SU-DHL-6 (cell line): ENCODE measurements around the gene INPP4B.

ENCODE experiments used
- H2AFZ ChIP-seq: fragments of 200-600 bp; sonication (generic); 2 replicates; pipeline ENCODE4 v1.6.1; 2014; ENCODE audit warnings: low read depth, mild to moderate bottlenecking, moderate library complexity, mixed read lengths, antibody characterized with exemption, low read length; ENCODE audit not compliant: severe bottlenecking
- H3F3A ChIP-seq: fragments of 200-600 bp; shearing (Covaris generic); 2 replicates; pipeline ENCODE4 v1.6.0; 2016; ENCODE audit warnings: antibody characterized with exemption, mild to moderate bottlenecking; ENCODE audit not compliant: insufficient read depth
- H3K27ac ChIP-seq: fragments of 200-600 bp; sonication (generic); 2 replicates; pipeline ENCODE4 v1.5.1; 2016; ENCODE audit warnings: low read depth, mild to moderate bottlenecking, low read length, moderate library complexity, mixed read lengths
- H3K27me3 ChIP-seq: fragments of 200-600 bp; sonication (generic), shearing (Covaris generic); 2 replicates; pipeline ENCODE4 v1.6.0; 2014; ENCODE audit warnings: mild to moderate bottlenecking, low read length
- H3K36me3 ChIP-seq: fragments of 200-600 bp; sonication (generic); 2 replicates; pipeline ENCODE4 v1.6.1; 2014; ENCODE audit warnings: mild to moderate bottlenecking, low read length, mixed read lengths
- H3K4me2 ChIP-seq: fragments of 300-600, 200-600 bp; shearing (Covaris generic), sonication (generic); 2 replicates; pipeline ENCODE4 v1.6.0; 2014; ENCODE audit warnings: low read length, low read depth, mild to moderate bottlenecking; ENCODE audit not compliant: poor library complexity, severe bottlenecking
- H3K4me3 ChIP-seq: fragments of 200-600 bp; sonication (generic); 2 replicates; pipeline ENCODE4 v1.5.1; 2014; ENCODE audit warnings: antibody characterized with exemption, low read length, mild to moderate bottlenecking, mixed read lengths; ENCODE audit not compliant: insufficient read depth, poor library complexity, severe bottlenecking
- H3K79me2 ChIP-seq: fragments of 200-600 bp; sonication (generic); 2 replicates; pipeline ENCODE4 v1.6.1; 2014; ENCODE audit warnings: mild to moderate bottlenecking, low read length, moderate library complexity; ENCODE audit not compliant: insufficient read depth
- H3K9ac ChIP-seq: fragments of 200-600 bp; sonication (generic); 2 replicates; pipeline ENCODE4 v1.7.0; 2014; ENCODE audit warnings: mild to moderate bottlenecking, low read length
- H3K9me2 ChIP-seq: fragments of 200-600 bp; sonication (generic); replicated peaks from 2 replicates; pipeline ENCODE4 v1.6.1; 2014; ENCODE audit warnings: low read length; ENCODE audit not compliant: insufficient read depth
- H3K9me3 ChIP-seq: fragments of 200-600 bp; sonication (generic); 2 replicates; pipeline ENCODE4 v1.6.1; 2014; ENCODE audit warnings: low read length, mixed read lengths; ENCODE audit not compliant: insufficient read depth
- H4K20me1 ChIP-seq: fragments of 200-600 bp; sonication (generic); 2 replicates; pipeline ENCODE4 v1.6.1; 2014; ENCODE audit warnings: low read depth, mild to moderate bottlenecking, antibody characterized with exemption, low read length, moderate library complexity, mixed read lengths
- CTCF ChIP-seq: fragments of 200-600 bp; sonication (generic); IDR thresholded peaks from one replicate; pipeline ENCODE4 v1.5.1; 2017; ENCODE audit warnings: antibody characterized with exemption, mild to moderate bottlenecking, low read length, moderate library complexity; ENCODE audit not compliant: insufficient read depth, poor library complexity, severe bottlenecking
- EZH2phosphoT487 ChIP-seq: fragments of 200-600 bp; sonication (generic), shearing (Covaris generic); conservative IDR thresholded peaks from 2 replicates; pipeline ENCODE4 v1.6.1; 2018; ENCODE audit warnings: mild to moderate bottlenecking, antibody characterized with exemption, low read length, moderate library complexity, mixed read lengths

Gene INPP4B

DNA sequence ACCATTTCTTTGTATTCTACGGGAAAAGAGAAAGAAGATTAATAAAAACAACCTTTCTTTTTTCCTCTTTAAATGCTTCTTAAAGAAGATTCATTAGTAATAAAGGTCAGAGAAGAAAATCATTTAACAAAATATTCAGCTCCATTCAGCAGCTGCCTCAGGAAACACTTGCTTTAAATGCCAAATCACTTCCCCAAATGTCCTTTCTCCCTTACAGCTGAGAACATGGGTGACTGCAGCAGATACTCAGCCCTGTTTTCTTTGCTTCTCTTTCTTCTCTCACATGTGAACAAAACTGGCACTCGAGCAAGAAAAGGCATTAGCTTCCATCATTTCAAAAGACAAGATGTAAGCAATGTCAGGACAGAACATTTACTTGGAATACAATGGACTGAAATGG lies 120.2 kb downstream of the INPP4B start:
- Histone ChIP-seq H2AFZ (no peak overlapping the region), H3K36me3 (no peaks in the 10 kb centered on the region), H3K4me3 (no peak overlapping the region), H3K79me2 (no peaks in the 10 kb centered on the region), H3K4me2 (no peak overlapping the region), H4K20me1 (no peaks in the 10 kb centered on the region), H3K9me2 (no peaks in the 10 kb centered on the region), H3K27ac (no peak overlapping the region), H3K9me3 (no peaks in the 10 kb centered on the region), H3F3A (no peaks in the 10 kb centered on the region), H3K27me3 (no peaks in the 10 kb centered on the region), H3K9ac (no peak overlapping the region)
- TF ChIP-seq EZH2phosphoT487 (no peak), CTCF (no peak)

DNA sequence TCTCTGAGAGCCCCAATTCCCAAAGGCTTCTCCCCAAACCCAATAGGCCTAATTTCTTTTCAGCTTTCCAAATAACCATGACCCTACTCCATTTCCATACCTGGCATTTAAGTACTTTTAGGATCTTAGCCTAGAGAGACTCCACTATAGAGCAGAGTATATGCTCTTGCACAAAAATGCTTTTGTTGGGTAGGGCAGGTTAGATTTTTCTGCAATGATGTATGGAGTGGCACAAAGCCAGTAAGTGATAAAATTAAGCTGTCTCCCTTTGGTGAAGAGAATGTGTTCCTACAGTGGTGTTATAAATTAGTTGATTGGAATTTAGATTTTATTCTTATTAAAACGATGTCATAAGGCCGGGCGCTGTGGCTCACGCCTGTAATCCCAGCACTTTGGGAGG lies 124.9 kb downstream of the INPP4B start:
- Histone ChIP-seq H3K4me3 (no peak overlapping the region), H2AFZ (no peak overlapping the region), H3K9ac (no peak overlapping the region), H3K27ac (no peak overlapping the region), H3K27me3 (no peaks in the 10 kb centered on the region), H3K36me3 (no peaks in the 10 kb centered on the region), H3K4me2 (no peak overlapping the region), H3K79me2 (no peaks in the 10 kb centered on the region), H4K20me1 (no peaks in the 10 kb centered on the region), H3K9me2 (no peaks in the 10 kb centered on the region), H3F3A (no peaks in the 10 kb centered on the region), H3K9me3 (no peaks in the 10 kb centered on the region)
- TF ChIP-seq EZH2phosphoT487 (no peak), CTCF (no peak)

DNA sequence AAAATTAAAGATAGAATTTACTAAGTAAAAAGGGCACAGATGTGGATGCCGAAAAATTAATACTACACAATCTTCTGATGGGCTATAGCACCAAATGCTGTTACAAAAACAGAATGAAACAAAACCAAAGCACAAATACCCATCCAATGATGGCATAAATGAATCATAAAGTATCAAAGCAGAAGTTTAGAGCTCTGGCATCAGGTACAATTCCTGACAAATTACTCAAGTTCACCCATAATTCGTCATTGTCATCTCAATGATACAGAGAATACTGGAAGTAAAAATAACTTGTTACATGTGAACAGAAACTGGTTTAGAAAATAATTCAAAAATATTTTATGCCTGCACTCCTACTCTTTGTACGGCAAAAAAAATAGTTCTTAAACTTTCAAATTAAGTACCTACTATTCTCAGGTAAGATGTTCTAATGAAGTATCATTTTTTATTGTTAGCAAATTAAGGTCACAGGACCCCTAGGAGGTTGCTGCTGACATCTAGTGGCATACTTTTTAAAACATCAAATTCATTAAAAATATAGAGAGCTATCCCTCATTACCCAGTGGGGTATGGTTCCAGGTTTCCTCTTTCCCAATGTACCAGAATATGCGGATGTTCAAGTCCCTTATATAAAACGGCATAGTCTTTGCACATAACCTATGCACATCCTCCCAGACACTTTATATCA lies 126.1 kb downstream of the INPP4B start:
- no peaks in the 10 kb centered on the region for H4K20me1 ChIP-seq
- no peaks in the 10 kb centered on the region for H3K79me2 ChIP-seq
- no peaks in the 10 kb centered on the region for H3K27me3 ChIP-seq
- no peak overlapping the region for H3K4me2 ChIP-seq
- no peaks in the 10 kb centered on the region for H3K9me3 ChIP-seq
- H3F3A ChIP-seq: no peaks in the 10 kb centered on the region
- no peak overlapping the region for H2AFZ ChIP-seq
- no peak for TF ChIP-seq EZH2phosphoT487
- TF ChIP-seq CTCF: no peak
- H3K9ac ChIP-seq: no peak overlapping the region
- H3K36me3 ChIP-seq: no peaks in the 10 kb centered on the region
- no peak overlapping the region for H3K4me3 ChIP-seq
- no peaks in the 10 kb centered on the region for H3K9me2 ChIP-seq
- no peak overlapping the region for H3K27ac ChIP-seq
